ENCODE measurements around the gene PSTK. TPM values are rescaled to one million over a fixed set of nuclear protein-coding genes. Genes with fewer than 3 reads are reported as not detected.

PSTK gene
- total RNA-seq, 1 donor from 2014 or later = 5.3 TPM

- no peak for ATAC-seq (ENCODE audit: low read depth)
These were observed 10.1 kb downstream of the PSTK start for GRCh38 chr10:122990278-122990677.

GRCh38 chr10:122992031-122992585 lies 11.9 kb downstream of the PSTK start:
- DNase-seq (no peak), ATAC-seq (ENCODE audit: low read depth) (no peak)
- Mint-ChIP-seq H3K4me3 (no peak overlapping the region), H3K4me1 (no peaks in the 10 kb centered on the region), H3K27ac (no peak overlapping the region), H3K36me3 (ENCODE audit: low read depth) (peaks cover 54% of the 10 kb centered on the region), H3K27me3 (no peaks in the 10 kb centered on the region), H3K9me3 (no peaks in the 10 kb centered on the region)
- CTCF ChIA-PET = no interaction called here
- intact Hi-C loops (cut with micrococcal nuclease) = loop anchor here (5.0 kb wide), 1 partner anchor 40 kb away; the partner anchor contains the start of gene C10orf88
- POLR2A ChIA-PET = no interaction called here
- TF ChIP-seq CTCF (IDR thresholded peaks at IDR 0.05) = no peak

More at GRCh38 chr10:122990278-122990677, 10.1 kb downstream of the PSTK start:
- intact Hi-C loops (cut with micrococcal nuclease) = loop anchor here (5.0 kb wide), 1 partner anchor 38 kb away; the partner anchor contains the start of gene C10orf88
- no peak overlapping the region for H3K27ac Mint-ChIP-seq
- TF ChIP-seq CTCF (IDR thresholded peaks at IDR 0.05) = no peak
- H3K4me1 Mint-ChIP-seq = no peaks in the 10 kb centered on the region
- POLR2A ChIA-PET = interaction anchor here (1.3 kb wide), 1 partner anchor 10 kb away, joined by 3 read pairs; the partner anchor contains the start of gene PSTK
- no peak overlapping the region for H3K4me3 Mint-ChIP-seq
- H3K27me3 Mint-ChIP-seq = no peaks in the 10 kb centered on the region
- CTCF ChIA-PET = no interaction called here
- H3K9me3 Mint-ChIP-seq = no peaks in the 10 kb centered on the region
- peaks cover 47% of the 10 kb centered on the region for H3K36me3 Mint-ChIP-seq (ENCODE audit: low read depth)
- no peak for DNase-seq

- no peak for DNase-seq
- no peak for TF ChIP-seq CTCF (IDR thresholded peaks at IDR 0.05)
- no peak for ATAC-seq (ENCODE audit: low read depth)
- Mint-ChIP-seq H3K36me3 (ENCODE audit: low read depth) (peaks cover 63% of the 10 kb centered on the region), H3K27ac (no peak overlapping the region), H3K4me1 (no peaks in the 10 kb centered on the region), H3K9me3 (no peaks in the 10 kb centered on the region), H3K27me3 (no peaks in the 10 kb centered on the region), H3K4me3 (no peak overlapping the region)
- CTCF ChIA-PET = no interaction called here
- POLR2A ChIA-PET = no interaction called here
- intact Hi-C loops (cut with micrococcal nuclease) = loop anchor here (5.0 kb wide), 1 partner anchor 42 kb away; the partner anchor contains the start of gene C10orf88
These were observed 13.7 kb downstream of the PSTK start for GRCh38 chr10:122993797-122994336.

GRCh38 chr10:122995936-122996335 lies 15.7 kb downstream of the PSTK start:
- Mint-ChIP-seq H3K9me3 (no peaks in the 10 kb centered on the region), H3K27ac (no peak overlapping the region), H3K27me3 (no peaks in the 10 kb centered on the region), H3K36me3 (ENCODE audit: low read depth) (peaks cover 64% of the 10 kb centered on the region), H3K4me1 (peaks cover 12% of the 10 kb centered on the region), H3K4me3 (no peak overlapping the region)
- intact Hi-C loops (cut with micrococcal nuclease) = no loop called here
- ATAC-seq (ENCODE audit: low read depth) (no peak), DNase-seq (no peak)
- ChIA-PET POLR2A (interaction anchor here (0.7 kb wide), 1 partner anchor 11 kb away, joined by 4 read pairs; no protein-coding TSS in a partner anchor), CTCF (no interaction called here)
- TF ChIP-seq CTCF (IDR thresholded peaks at IDR 0.05) = no peak

GRCh38 chr10:122997864-122998263 lies 17.7 kb downstream of the PSTK start:
- no peaks in the 10 kb centered on the region for H3K9me3 Mint-ChIP-seq
- peaks cover 16% of the 10 kb centered on the region for H3K4me1 Mint-ChIP-seq
- no peak for TF ChIP-seq CTCF (IDR thresholded peaks at IDR 0.05)
- DNase-seq = no peak
- intact Hi-C loops (cut with micrococcal nuclease) = no loop called here
- no peaks in the 10 kb centered on the region for H3K27me3 Mint-ChIP-seq
- H3K4me3 Mint-ChIP-seq = no peak overlapping the region
- H3K36me3 Mint-ChIP-seq (ENCODE audit: low read depth) = peaks cover 58% of the 10 kb centered on the region
- no peak overlapping the region for H3K27ac Mint-ChIP-seq
- ATAC-seq (ENCODE audit: low read depth) = no peak
- CTCF ChIA-PET = no interaction called here
- POLR2A ChIA-PET = interaction anchor here (1.3 kb wide), 1 partner anchor 10 kb away, joined by 5 read pairs; the partner anchor contains the start of gene IKZF5

All from activated B cell treated with CpG ODN at 0.5 μM for 24 hours (primary cell).